A549 (cell line): ENCODE data around the gene RIMS4. TPM values are rescaled to one million over a fixed set of nuclear protein-coding genes. Genes with fewer than 3 reads are reported as not detected.
A peak's percentile ranks its signal among the peaks of the same experiment; 100 is the strongest.

Experiments used
- ATAC-seq, 2 experiments: fragments of 200-7000 bp in 1 of 2; fragments of >200 bp in 1 of 2; cut with Nextera tagmentation in 1 of 2; cut with Tn5 transposase in 1 of 2; 3 replicates each; pipeline versions ENCODE4 v1.8.0 to v1.9.1; 2018 to 2020; ENCODE audit warnings: mild to moderate bottlenecking in 1 of 2, moderate library complexity in 1 of 2
- CTCF ChIA-PET: fragments of 300-600 bp; sonication (Branson Sonifier 250); formaldehyde crosslinking; extraction: SDS; loops from one replicate; lab custom pipeline; 2021; ENCODE audit warnings: antibody characterized with exemption, inconsistent platforms; lab: Yijun Ruan, JAX
- POLR2A ChIA-PET: fragments of 350-600 bp; formaldehyde crosslinking; extraction: SDS; loops from one replicate; lab custom pipeline; 2021; ENCODE audit warnings: antibody characterized with exemption, inconsistent platforms; lab: Yijun Ruan, JAX
- DNase-seq, 2 experiments: peaks; one replicate each; pipeline versions ENCODE4 v3.0.0 to v3.0.0-alpha.2; 2011 to 2016; ENCODE audit warnings: low read depth in 1 of 2, low spot score in 1 of 2
- FAIRE-seq: peaks from 2 replicates; lab custom pipeline; 2011; peaks lifted over from hg19 to GRCh38; lab: Jason Lieb, UNC
- H3K27ac ChIP-seq, 2 experiments: fragments of >200 bp; sonication (Bioruptor Twin); formaldehyde crosslinking; 3 replicates each; pipeline ENCODE4 v1.5.1; 2016 to 2017
- H3K4me1 ChIP-seq: fragments of >200 bp; sonication (Bioruptor Twin); formaldehyde crosslinking; 3 replicates; pipeline ENCODE4 v1.6.1; 2016
- H3K4me2 ChIP-seq: fragments of >200 bp; sonication (Bioruptor Twin); formaldehyde crosslinking; 3 replicates; pipeline ENCODE4 v1.6.1; 2016
- H3K4me3 ChIP-seq: fragments of >200 bp; sonication (Bioruptor Twin); formaldehyde crosslinking; 3 replicates; pipeline ENCODE4 v1.5.1; 2016
- H3K9me3 ChIP-seq: fragments of >200 bp; sonication (Bioruptor Twin); formaldehyde crosslinking; 3 replicates; pipeline ENCODE4 v1.6.1; 2016
- ATOH8 ChIP-seq: fragments of 250-450 bp; sonication (Bioruptor Pico); IDR thresholded peaks from 2 replicates; pipeline ENCODE4 v1.5.0; 2020; ENCODE audit warnings: low read depth, mild to moderate bottlenecking, moderate library complexity
- BCL3 ChIP-seq: fragments of >200 bp; sonication (Bioruptor Twin); formaldehyde crosslinking; IDR thresholded peaks from 3 replicates; pipeline ENCODE4 v1.6.1; 2016
- CBX2 ChIP-seq: fragments of 200-600 bp; sonication (generic); IDR thresholded peaks from 2 replicates; pipeline ENCODE4 v1.6.1; 2016; ENCODE audit warnings: low read depth, mild to moderate bottlenecking, borderline replicate concordance
- CBX8 ChIP-seq: fragments of 200-600 bp; sonication (generic); IDR thresholded peaks from 2 replicates; pipeline ENCODE4 v1.6.1; 2016
- CHD4 ChIP-seq: fragments of 200-600 bp; sonication (generic); IDR thresholded peaks from 2 replicates; pipeline ENCODE4 v1.6.1; 2016; ENCODE audit warnings: antibody characterized with exemption, mild to moderate bottlenecking, borderline replicate concordance
- CTCF ChIP-seq: fragments of >200 bp; sonication (Bioruptor Twin); formaldehyde crosslinking; IDR thresholded peaks from 3 replicates; pipeline ENCODE4 v1.5.1; 2016
- E2F6 ChIP-seq: IDR thresholded peaks from 2 replicates; pipeline ENCODE4 v1.6.1; 2012; ENCODE audit warnings: low read depth, borderline replicate concordance
- EHMT2 ChIP-seq: fragments of 200-600 bp; sonication (generic); IDR thresholded peaks from 2 replicates; pipeline ENCODE4 v1.6.1; 2016; ENCODE audit warnings: antibody characterized with exemption, low read depth, mild to moderate bottlenecking, moderate library complexity
- FOSL2 ChIP-seq, 2 experiments: fragments of 450-650 bp in 1 of 2; fragments of >200 bp in 1 of 2; sonication (Bioruptor Twin) in 1 of 2; formaldehyde crosslinking; IDR thresholded peaks; 2 replicates each; pipeline versions ENCODE4 v1.5.0 to v1.6.1; 2016 to 2020; ENCODE audit warnings: mild to moderate bottlenecking in 1 of 2, moderate library complexity in 1 of 2
- FOXS1 ChIP-seq: fragments of 250-450 bp; sonication (Bioruptor Pico); IDR thresholded peaks from 2 replicates; pipeline ENCODE4 v1.5.0; 2020; ENCODE audit warnings: mild to moderate bottlenecking, moderate library complexity
- GATA3 ChIP-seq: IDR thresholded peaks from 2 replicates; pipeline ENCODE4 v1.6.1; 2012; ENCODE audit warnings: borderline replicate concordance
- HDAC2 ChIP-seq: fragments of 200-600 bp; sonication (generic); IDR thresholded peaks from 2 replicates; pipeline ENCODE4 v1.6.1; 2016
- HES2 ChIP-seq: fragments of >200 bp; sonication (Bioruptor Twin); formaldehyde crosslinking; IDR thresholded peaks from 2 replicates; pipeline ENCODE4 v1.6.1; 2016
- HMGXB4 ChIP-seq: fragments of 250-450 bp; sonication (Bioruptor Pico); IDR thresholded peaks from 2 replicates; pipeline ENCODE4 v1.5.0; 2021; ENCODE audit warnings: mild to moderate bottlenecking, moderate library complexity, borderline replicate concordance
- HOXB13 ChIP-seq: fragments of 250-450 bp; sonication (Bioruptor Pico); IDR thresholded peaks from 2 replicates; pipeline ENCODE4 v1.5.0; 2020; ENCODE audit warnings: low read depth, mild to moderate bottlenecking, moderate library complexity
- HOXB5 ChIP-seq: fragments of 250-450 bp; sonication (Bioruptor Pico); IDR thresholded peaks from 2 replicates; pipeline ENCODE4 v1.5.0; 2020; ENCODE audit warnings: mild to moderate bottlenecking, moderate library complexity
- MAX ChIP-seq: IDR thresholded peaks from 2 replicates; pipeline ENCODE4 v1.6.1; 2012
- MAZ ChIP-seq: fragments of 150-350 bp; IDR thresholded peaks from 2 replicates; pipeline ENCODE4 v1.6.1; 2014; ENCODE audit warnings: antibody characterized with exemption, low read depth, low read length, borderline replicate concordance
- NPAS2 ChIP-seq: fragments of 250-450 bp; sonication (Bioruptor Pico); IDR thresholded peaks from 2 replicates; pipeline ENCODE4 v1.8.0; 2022; ENCODE audit warnings: mild to moderate bottlenecking, moderate library complexity, borderline replicate concordance
- PBX3 ChIP-seq: IDR thresholded peaks from 2 replicates; pipeline ENCODE4 v1.6.1; 2012
- RARB ChIP-seq: fragments of 250-450 bp; sonication (Bioruptor Pico); IDR thresholded peaks from 2 replicates; pipeline ENCODE4 v1.8.0; 2021; ENCODE audit warnings: mild to moderate bottlenecking, moderate library complexity
- RCOR1 ChIP-seq: fragments of 150-350 bp; IDR thresholded peaks from 2 replicates; pipeline ENCODE4 v1.6.1; 2014; ENCODE audit warnings: antibody characterized with exemption, low read length, low read depth
- RNF2 ChIP-seq: fragments of 200-600 bp; sonication (generic); IDR thresholded peaks from 2 replicates; pipeline ENCODE4 v1.6.1; 2016; ENCODE audit warnings: low read depth, mild to moderate bottlenecking, antibody characterized with exemption, moderate library complexity, borderline replicate concordance
- SMC3 ChIP-seq: fragments of >200 bp; sonication (Bioruptor Twin); formaldehyde crosslinking; IDR thresholded peaks from 3 replicates; pipeline ENCODE4 v1.6.1; 2018; ENCODE audit warnings: inconsistent platforms
- ZFP36 ChIP-seq: fragments of 450-650 bp; IDR thresholded peaks from 2 replicates; pipeline ENCODE4 v1.6.1; 2014; ENCODE audit warnings: borderline replicate concordance; ENCODE audit not compliant: partially characterized antibody
- ZNF302 ChIP-seq: fragments of 250-450 bp; sonication (Bioruptor Pico); IDR thresholded peaks from 2 replicates; pipeline ENCODE4 v1.9.0; 2021; ENCODE audit warnings: inconsistent platforms, mild to moderate bottlenecking, moderate library complexity
- WGBS: methylation state at CpG from one replicate; pipeline ENCODE4 v1.1.6; 2017; ENCODE audit errors: missing lambda C conversion rate; 5-methylcytosine and 5-hydroxymethylcytosine counted together
- polyA plus RNA-seq, 4 experiments: library from polyadenylated mRNA; depleted of rRNA in 3 of 4; stranded (reverse); fragments of >200 nt; fragmentation: RNase III in 1 of 4; extraction: RNeasy Plus Mini Kit Qiagen cat#74134 plus additional on column Dnase treatment in 1 of 4; gene quantifications; 2 replicates in 3 of 4; 3 replicates in 1 of 4; pipeline ENCODE4 v1.2.3, GENCODE V29; 2011 to 2017

The RIMS4 gene
- polyA plus RNA-seq, 2 of the 4 experiments (the other 2 are of a cell fraction) = 0.39 to 1.3 TPM

GRCh38 chr20:44717986-44718385 lies 92.4 kb downstream of the RIMS4 start (continued):
- no peak for TF ChIP-seq RCOR1
- no peak for TF ChIP-seq FOXS1
- TF ChIP-seq GATA3 = no peak
- TF ChIP-seq CTCF = peak; percentile 23; the same call in 2 of the 3 replicates
- no peak for TF ChIP-seq BCL3
- no peak for TF ChIP-seq HOXB13 (CRISPR knock-in tag)
- no peak for TF ChIP-seq ATOH8 (CRISPR knock-in tag)

GRCh38 chr20:44716309-44717106 lies 93.8 kb downstream of the RIMS4 start:
- peak overlapping the region; percentile 96 to 98 for H3K27ac ChIP-seq
- POLR2A ChIA-PET = interaction anchor here (1.4 kb wide), 1 partner anchor 12 kb away, joined by 6 read pairs; no protein-coding TSS in a partner anchor
- H3K4me3 ChIP-seq = no peak overlapping the region
- ATAC-seq = no peak
- no peak for TF ChIP-seq FOXS1
- TF ChIP-seq CBX8 = no peak
- TF ChIP-seq CHD4 = 0 out of 2 replicates have a peak, but pooled peaks have one; percentile 47
- TF ChIP-seq EHMT2 = no peak
- no peak for TF ChIP-seq RARB
- no peak for TF ChIP-seq RCOR1
- TF ChIP-seq CBX2 = no peak
- peak; percentile 57; the same call in 1 of the 2 replicates for TF ChIP-seq MAX
- no peak for TF ChIP-seq HMGXB4 (CRISPR knock-in tag)
- TF ChIP-seq HDAC2 = no peak
- TF ChIP-seq FOSL2 (IDR thresholded peaks at IDR 0.05) = no peak
- no peak for TF ChIP-seq FOSL2 (CRISPR knock-in tag; IDR thresholded peaks at IDR 0.05)
- no peak for TF ChIP-seq ZFP36
- no peak for TF ChIP-seq HOXB5 (CRISPR knock-in tag)
- no peak for TF ChIP-seq MAZ
- no peak for TF ChIP-seq HES2
- no peak for TF ChIP-seq RNF2
- no peak for TF ChIP-seq SMC3
- TF ChIP-seq PBX3 = no peak
- TF ChIP-seq NPAS2 (CRISPR knock-in tag) = no peak
- TF ChIP-seq ZNF302 (CRISPR knock-in tag) = no peak
- TF ChIP-seq E2F6 = peak; percentile 48; the same call in 1 of the 2 replicates
- CTCF ChIA-PET = interaction anchor here (1.0 to 21.9 kb wide), 7 partner anchors 10 to 34 kb away, joined by 4 to 525 read pairs (median 24); no protein-coding TSS in a partner anchor
- no peak for DNase-seq
- 67% methylated on average over 13 of the region's 13 CpGs for WGBS
- peak overlapping the region; percentile 80 for H3K4me2 ChIP-seq
- H3K9me3 ChIP-seq = no peaks in the 10 kb centered on the region
- peaks cover 82% of the 10 kb centered on the region for H3K4me1 ChIP-seq
- FAIRE-seq = no peak
